ENCODE results near the gene ACOT11.

ACOT11 gene

GRCh38 chr1:54597455-54598030 lies 49.5 kb downstream of the ACOT11 start:
- peak overlapping the region in 2 of 3 experiments; percentile 3 to 14 for H3K27ac Mint-ChIP-seq
- no peak overlapping the region for H3K4me3 Mint-ChIP-seq
- H3K36me3 Mint-ChIP-seq (ENCODE audit: low read depth), result no peaks in the 10 kb centered on the region
- no peaks in the 10 kb centered on the region for H3K27me3 Mint-ChIP-seq (ENCODE audit: low read depth)
- H3K4me1 Mint-ChIP-seq, result peaks cover 14% of the 10 kb centered on the region
- no peak for TF ChIP-seq CTCF (IDR thresholded peaks at IDR 0.05; ENCODE audit: unreplicated experiment in 3 of 3)
- no peaks in the 10 kb centered on the region for H3K9me3 Mint-ChIP-seq

DNA sequence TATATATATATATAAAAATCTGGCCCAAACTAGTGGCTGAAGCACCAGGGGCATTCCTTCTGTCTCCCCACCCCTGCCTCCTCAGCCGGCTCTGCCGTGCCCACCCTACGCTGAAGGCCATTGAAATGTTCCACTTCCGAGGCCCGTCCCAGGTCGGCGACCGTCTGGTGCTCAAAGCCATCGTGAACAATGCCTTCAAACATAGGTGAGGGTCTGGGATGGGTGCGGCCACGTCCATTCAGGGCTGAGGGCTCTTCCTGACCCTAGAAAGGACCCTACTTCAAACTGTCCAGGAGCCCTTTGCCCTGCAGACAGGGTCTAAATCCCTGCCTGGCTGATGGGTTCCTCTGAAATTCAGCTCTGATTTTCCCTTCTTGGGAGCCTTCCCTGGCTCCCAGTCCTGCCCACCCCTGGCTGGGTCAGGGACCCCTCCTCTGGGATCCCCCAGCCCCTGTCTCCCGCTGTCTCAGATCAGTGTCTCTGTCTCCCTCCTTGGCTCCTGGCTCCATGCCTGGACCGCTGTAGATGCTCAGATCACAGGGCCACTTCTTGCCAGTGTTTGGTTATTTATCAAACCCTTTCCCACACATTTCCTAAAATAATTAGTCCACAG lies 51.3 kb downstream of the ACOT11 start:
- no peak overlapping the region for H3K4me3 Mint-ChIP-seq
- no peak for TF ChIP-seq CTCF (IDR thresholded peaks at IDR 0.05; ENCODE audit: unreplicated experiment in 3 of 3)
- peaks cover 14% of the 10 kb centered on the region for H3K4me1 Mint-ChIP-seq
- H3K9me3 Mint-ChIP-seq, result no peaks in the 10 kb centered on the region
- peak overlapping the region; percentile 32 to 71 (median 50) for H3K27ac Mint-ChIP-seq
- no peaks in the 10 kb centered on the region for H3K27me3 Mint-ChIP-seq (ENCODE audit: low read depth)
- no peaks in the 10 kb centered on the region for H3K36me3 Mint-ChIP-seq (ENCODE audit: low read depth)

DNA sequence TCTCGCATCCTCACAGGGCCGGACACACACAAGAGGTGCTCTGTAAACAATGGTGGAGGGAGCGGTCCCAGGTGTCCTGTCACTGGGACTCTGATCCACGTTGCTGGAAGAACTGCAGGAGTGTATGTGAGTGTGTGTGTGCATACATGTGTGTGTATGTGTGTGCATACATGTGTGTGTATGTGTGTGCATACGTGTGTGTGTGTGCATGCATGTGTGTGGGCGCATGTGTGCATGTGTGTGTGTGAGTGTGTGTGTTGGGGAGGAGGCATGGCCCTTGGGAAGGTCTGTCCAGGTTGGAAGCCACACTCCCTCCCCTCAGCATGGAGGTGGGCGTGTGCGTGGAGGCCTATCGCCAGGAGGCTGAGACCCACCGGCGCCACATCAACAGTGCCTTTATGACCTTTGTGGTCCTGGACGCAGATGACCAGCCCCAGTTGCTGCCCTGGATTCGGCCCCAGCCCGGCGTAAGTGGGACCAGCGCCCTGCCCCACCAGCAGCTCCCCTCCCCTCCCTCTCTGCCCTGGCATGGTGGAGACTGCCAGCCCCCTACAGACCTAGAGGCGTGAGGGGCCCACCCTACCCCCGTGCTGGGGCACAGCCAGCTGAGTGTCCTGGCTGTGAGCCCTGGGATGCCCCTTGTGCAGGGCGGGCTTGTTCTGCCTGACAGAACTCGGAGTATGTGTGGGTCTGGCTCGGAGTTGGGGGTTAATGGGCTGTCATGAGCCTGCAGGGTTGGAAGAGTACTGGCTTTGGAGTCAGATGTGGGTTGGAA lies 53.1 kb downstream of the ACOT11 start:
- no peaks in the 10 kb centered on the region for H3K9me3 Mint-ChIP-seq
- no peak overlapping the region for H3K4me3 Mint-ChIP-seq
- H3K27ac Mint-ChIP-seq, result peak overlapping the region; percentile 40 to 81 (median 71)
- peaks cover 14% of the 10 kb centered on the region for H3K4me1 Mint-ChIP-seq
- TF ChIP-seq CTCF (IDR thresholded peaks at IDR 0.05; ENCODE audit: unreplicated experiment in 3 of 3), result no peak
- H3K36me3 Mint-ChIP-seq (ENCODE audit: low read depth), result no peaks in the 10 kb centered on the region
- no peaks in the 10 kb centered on the region for H3K27me3 Mint-ChIP-seq (ENCODE audit: low read depth)

DNA sequence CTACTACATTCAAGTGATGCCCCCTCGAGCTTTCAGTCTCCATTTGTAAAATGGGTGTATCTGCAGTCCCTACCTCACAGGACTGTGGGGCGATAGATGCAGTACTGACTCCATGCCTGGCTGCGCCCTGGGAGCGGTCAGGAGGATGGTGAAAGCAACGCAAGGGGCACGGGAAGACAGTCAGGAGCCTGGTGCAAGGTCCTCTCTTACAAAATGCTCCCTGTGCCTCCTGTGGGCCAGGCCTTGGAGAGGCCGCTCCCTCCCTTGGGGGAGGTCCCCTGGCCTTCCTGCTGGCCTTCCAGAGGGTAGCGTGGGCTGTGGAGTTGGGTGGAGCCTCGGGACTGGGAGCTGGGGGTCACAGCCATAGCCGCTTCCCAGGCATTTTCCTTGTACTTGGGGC lies 53.7 kb downstream of the ACOT11 start:
- Mint-ChIP-seq H3K27ac (peak overlapping the region; percentile 40 to 81 (median 71)), H3K4me1 (peaks cover 14% of the 10 kb centered on the region), H3K36me3 (ENCODE audit: low read depth) (no peaks in the 10 kb centered on the region), H3K27me3 (ENCODE audit: low read depth) (no peaks in the 10 kb centered on the region), H3K4me3 (no peak overlapping the region), H3K9me3 (no peaks in the 10 kb centered on the region)
- TF ChIP-seq CTCF (IDR thresholded peaks at IDR 0.05; ENCODE audit: unreplicated experiment in 3 of 3), result no peak

- Mint-ChIP-seq H3K27ac (peak overlapping the region; percentile 40 to 81 (median 71)), H3K4me3 (no peak overlapping the region), H3K9me3 (no peaks in the 10 kb centered on the region), H3K27me3 (ENCODE audit: low read depth) (no peaks in the 10 kb centered on the region), H3K4me1 (peaks cover 14% of the 10 kb centered on the region), H3K36me3 (ENCODE audit: low read depth) (no peaks in the 10 kb centered on the region)
- no peak for TF ChIP-seq CTCF (IDR thresholded peaks at IDR 0.05; ENCODE audit: unreplicated experiment in 3 of 3)
Observed at GRCh38 chr1:54602554-54602953, 54.5 kb downstream of the ACOT11 start.
